Activated CD8-positive, alpha-beta memory T cell treated with anti-CD3 and anti-CD28 coated beads, Interleukin-2, amount 10 ng/mL, durations not matched to agents 7 days and 5 days (primary cell): Measurements from ENCODE around the gene DIPK1A. TPM values are rescaled to one million over a fixed set of nuclear protein-coding genes. Genes with fewer than 3 reads are reported as not detected.

Source experiments
- ATAC-seq: fragments of 150-1000 bp; cut with Tn5 transposase; one replicate; pipeline ENCODE4 v1.10.0; 2021; ENCODE audit warnings: moderate library complexity
- CTCF ChIA-PET: fragments of 350-600 bp; sonication (Branson Sonifier 250); formaldehyde crosslinking; loops from one replicate; lab custom pipeline; 2021; ENCODE audit warnings: antibody characterized with exemption; lab: Charles Lee
- DNase-seq: peaks from one replicate; pipeline ENCODE4 v3.0.0-alpha.2; 2020
- H3K27ac Mint-ChIP-seq: one replicate; pipeline ENCODE4 v1.8.0; 2021; ENCODE audit warnings: mild to moderate bottlenecking, mixed read lengths
- H3K27me3 Mint-ChIP-seq: one replicate; pipeline ENCODE4 v1.8.0; 2021; ENCODE audit warnings: mixed read lengths
- H3K36me3 Mint-ChIP-seq: one replicate; pipeline ENCODE4 v1.8.0; 2021; ENCODE audit warnings: mild to moderate bottlenecking, mixed read lengths
- H3K4me1 Mint-ChIP-seq: one replicate; pipeline ENCODE4 v1.8.0; 2021; ENCODE audit warnings: mixed read lengths
- H3K4me3 Mint-ChIP-seq: one replicate; pipeline ENCODE4 v1.8.0; 2021; ENCODE audit warnings: mild to moderate bottlenecking, moderate library complexity, mixed read lengths
- H3K9me3 Mint-ChIP-seq: one replicate; pipeline ENCODE4 v1.8.0; 2022; ENCODE audit warnings: low read depth, mixed read lengths
- total RNA-seq, 2 experiments: library from RNA; stranded (reverse); gene quantifications; one replicate each; pipeline ENCODE4 v1.2.3, GENCODE V29; 2021

DIPK1A gene
- total RNA-seq: 10 to 100 TPM in 1 of 2 experiments, 1 to 10 TPM in 1; 8.6 to 14.3 TPM

GRCh38 chr1:92961131-92961895, at the start of gene DIPK1A:
DIPK1A (minus strand) TSS chr1:92961462; CDS start chr1:92961429, 33 bp downstream.
- DNase-seq (peak; percentile 87), ATAC-seq (peak; percentile 66)
- no peaks in the 10 kb centered on the region for H3K27me3 Mint-ChIP-seq
- no peaks in the 10 kb centered on the region for H3K9me3 Mint-ChIP-seq
- peak within 1 kb of the TSS; percentile 96 for H3K27ac Mint-ChIP-seq
- H3K4me1 Mint-ChIP-seq: peaks cover 31% of the 10 kb centered on the region
- CTCF ChIA-PET: interaction anchor here (1.0 to 23.6 kb wide), 24 partner anchors 8 to 211 kb away, joined by 3 to 483 read pairs (median 9); partner anchors contain the start of gene RPL5
- peaks cover 5% of the 10 kb centered on the region for H3K36me3 Mint-ChIP-seq
- no peak within 1 kb of the TSS for H3K4me3 Mint-ChIP-seq

GRCh38 chr1:93007941-93008577, 46.8 kb upstream of the DIPK1A start:
- peaks cover 25% of the 10 kb centered on the region for H3K27me3 Mint-ChIP-seq
- CTCF ChIA-PET: interaction anchor here (1.3 to 1.6 kb wide), 2 partner anchors 14 to 54 kb away, joined by 3 to 8 read pairs; no protein-coding TSS in a partner anchor
- H3K4me1 Mint-ChIP-seq: peaks cover 2% of the 10 kb centered on the region
- ATAC-seq (no peak), DNase-seq (no peak)
- H3K27ac Mint-ChIP-seq: no peak overlapping the region
- no peaks in the 10 kb centered on the region for H3K36me3 Mint-ChIP-seq
- H3K9me3 Mint-ChIP-seq: no peaks in the 10 kb centered on the region
- H3K4me3 Mint-ChIP-seq: no peak overlapping the region

GRCh38 chr1:93005252-93005598, 44.0 kb upstream of the DIPK1A start:
- H3K27me3 Mint-ChIP-seq: peaks cover 29% of the 10 kb centered on the region
- no peak overlapping the region for H3K4me3 Mint-ChIP-seq
- peaks cover 2% of the 10 kb centered on the region for H3K4me1 Mint-ChIP-seq
- no peaks in the 10 kb centered on the region for H3K9me3 Mint-ChIP-seq
- CTCF ChIA-PET: interaction anchor here (0.8 to 1.9 kb wide), 3 partner anchors 11 to 146 kb away, joined by 3 to 6 read pairs (median 3); partner anchors contain the start of gene DIPK1A
- DNase-seq: no peak
- ATAC-seq: no peak
- H3K27ac Mint-ChIP-seq: no peak overlapping the region
- H3K36me3 Mint-ChIP-seq: no peaks in the 10 kb centered on the region

- Mint-ChIP-seq H3K27me3 (peaks cover 29% of the 10 kb centered on the region), H3K27ac (no peak overlapping the region), H3K9me3 (no peaks in the 10 kb centered on the region), H3K36me3 (no peaks in the 10 kb centered on the region), H3K4me3 (no peak overlapping the region), H3K4me1 (peaks cover 2% of the 10 kb centered on the region)
- DNase-seq (no peak), ATAC-seq (no peak)
- CTCF ChIA-PET: interaction anchor here (0.8 to 1.9 kb wide), 4 partner anchors 10 to 145 kb away, joined by 3 to 14 read pairs (median 4); partner anchors contain the start of gene DIPK1A
These were observed 43.4 kb upstream of the DIPK1A start for GRCh38 chr1:93004566-93005251.

- Mint-ChIP-seq H3K27me3 (peaks cover 29% of the 10 kb centered on the region), H3K4me3 (no peak overlapping the region), H3K36me3 (no peaks in the 10 kb centered on the region), H3K4me1 (peaks cover 2% of the 10 kb centered on the region), H3K9me3 (no peaks in the 10 kb centered on the region), H3K27ac (no peak overlapping the region)
- CTCF ChIA-PET: interaction anchor here (1.1 to 1.9 kb wide), 3 partner anchors 10 to 43 kb away, joined by 3 to 14 read pairs (median 3); partner anchors contain the start of gene DIPK1A
- no peak for DNase-seq
- ATAC-seq: no peak
These were observed 42.7 kb upstream of the DIPK1A start for GRCh38 chr1:93003981-93004380.

- H3K27ac Mint-ChIP-seq: no peak overlapping the region
- DNase-seq (no peak), ATAC-seq (no peak)
- H3K36me3 Mint-ChIP-seq: no peaks in the 10 kb centered on the region
- H3K27me3 Mint-ChIP-seq: peaks cover 22% of the 10 kb centered on the region
- H3K4me3 Mint-ChIP-seq: no peak overlapping the region
- H3K4me1 Mint-ChIP-seq: peaks cover under 1% of the 10 kb centered on the region
- CTCF ChIA-PET: interaction anchor here (0.7 to 1.9 kb wide), 4 partner anchors 8 to 60 kb away, joined by 3 to 14 read pairs (median 4); no protein-coding TSS in a partner anchor
- H3K9me3 Mint-ChIP-seq: no peaks in the 10 kb centered on the region
These were observed 41.5 kb upstream of the DIPK1A start for GRCh38 chr1:93002781-93003180.

GRCh38 chr1:93001893-93002292, 40.6 kb upstream of the DIPK1A start:
- ATAC-seq (no peak), DNase-seq (no peak)
- Mint-ChIP-seq H3K27me3 (peaks cover 22% of the 10 kb centered on the region), H3K4me1 (no peaks in the 10 kb centered on the region), H3K9me3 (no peaks in the 10 kb centered on the region), H3K27ac (no peak overlapping the region), H3K4me3 (no peak overlapping the region), H3K36me3 (no peaks in the 10 kb centered on the region)
- CTCF ChIA-PET: interaction anchor here (1.2 to 2.8 kb wide), 3 partner anchors 14 to 42 kb away, joined by 3 to 8 read pairs (median 6); no protein-coding TSS in a partner anchor

GRCh38 chr1:93000751-93001175, 39.5 kb upstream of the DIPK1A start:
- H3K27ac Mint-ChIP-seq: no peak overlapping the region
- CTCF ChIA-PET: interaction anchor here (1.1 to 2.8 kb wide), 5 partner anchors 15 to 62 kb away, joined by 3 to 8 read pairs (median 5); no protein-coding TSS in a partner anchor
- no peak for DNase-seq
- no peaks in the 10 kb centered on the region for H3K4me1 Mint-ChIP-seq
- no peak overlapping the region for H3K4me3 Mint-ChIP-seq
- peaks cover 22% of the 10 kb centered on the region for H3K27me3 Mint-ChIP-seq
- no peaks in the 10 kb centered on the region for H3K36me3 Mint-ChIP-seq
- no peak for ATAC-seq
- H3K9me3 Mint-ChIP-seq: no peaks in the 10 kb centered on the region

- Mint-ChIP-seq H3K36me3 (no peaks in the 10 kb centered on the region), H3K9me3 (no peaks in the 10 kb centered on the region), H3K4me1 (peaks cover 2% of the 10 kb centered on the region), H3K27ac (no peak overlapping the region), H3K27me3 (peaks cover 20% of the 10 kb centered on the region), H3K4me3 (no peak overlapping the region)
- DNase-seq (no peak), ATAC-seq (no peak)
- CTCF ChIA-PET: interaction anchor here (1.1 to 2.8 kb wide), 4 partner anchors 21 to 62 kb away, joined by 3 to 8 read pairs (median 4); no protein-coding TSS in a partner anchor
These were observed 39.0 kb upstream of the DIPK1A start for GRCh38 chr1:93000291-93000690.

GRCh38 chr1:92998821-92999220, 37.6 kb upstream of the DIPK1A start:
- Mint-ChIP-seq H3K9me3 (no peaks in the 10 kb centered on the region), H3K36me3 (no peaks in the 10 kb centered on the region), H3K4me1 (peaks cover 17% of the 10 kb centered on the region), H3K4me3 (no peak overlapping the region), H3K27ac (no peak overlapping the region), H3K27me3 (peaks cover 7% of the 10 kb centered on the region)
- no peak for ATAC-seq
- no peak for DNase-seq
- CTCF ChIA-PET: interaction anchor here (1.5 to 4.0 kb wide), 2 partner anchors 30 to 38 kb away, joined by 3 to 16 read pairs; partner anchors contain the start of gene DIPK1A

- Mint-ChIP-seq H3K36me3 (peaks cover 2% of the 10 kb centered on the region), H3K27me3 (peaks cover 2% of the 10 kb centered on the region), H3K4me3 (no peak overlapping the region), H3K27ac (no peak overlapping the region), H3K9me3 (no peaks in the 10 kb centered on the region), H3K4me1 (peaks cover 39% of the 10 kb centered on the region)
- CTCF ChIA-PET: interaction anchor here (0.8 to 11.6 kb wide), 7 partner anchors 27 to 138 kb away, joined by 3 to 483 read pairs (median 14); partner anchors contain the start of gene DIPK1A
- ATAC-seq (no peak), DNase-seq (no peak)
These were observed 34.5 kb upstream of the DIPK1A start for GRCh38 chr1:92995441-92996430.
